HUDEP-2 (cell line): ENCODE data around the gene PALD1.
"Not testable (repeated sequence)": the region's sequence is repeated elsewhere in the genome, so short reads cannot be mapped to it uniquely, and the experiment has no call there.

Source experiments
- DNase-seq, 76 experiments: peaks; one replicate each; lab custom pipeline; 2025; ENCODE audit not compliant: unreplicated experiment in 76 of 76; lab: John Stamatoyannopoulos, UW

PALD1 gene

GRCh38 chr10:70481105-70481504, 2.5 kb downstream of the PALD1 start:
- no peak for DNase-seq

- DNase-seq: no peak
Measured at GRCh38 chr10:70481831-70482530, 3.4 kb downstream of the PALD1 start.

- no peak for DNase-seq
Measured at GRCh38 chr10:70482982-70483760, 4.6 kb downstream of the PALD1 start.

- DNase-seq: not testable (repeated sequence)
Measured at GRCh38 chr10:70483872-70484271, 5.3 kb downstream of the PALD1 start.

GRCh38 chr10:70487824-70488223, 9.3 kb downstream of the PALD1 start:
- DNase-seq: no peak

GRCh38 chr10:70490142-70490541, 11.6 kb downstream of the PALD1 start:
- DNase-seq: no peak

- no peak for DNase-seq
Measured at GRCh38 chr10:70491614-70492013, 13.0 kb downstream of the PALD1 start.

- no peak for DNase-seq
Measured at GRCh38 chr10:70492786-70493659, 14.5 kb downstream of the PALD1 start.

- no peak for DNase-seq
Measured at GRCh38 chr10:70493660-70494234, 15.2 kb downstream of the PALD1 start.

- DNase-seq: no peak
Measured at GRCh38 chr10:70494536-70494935, 16.0 kb downstream of the PALD1 start.

- DNase-seq: no peak
Measured at GRCh38 chr10:70494966-70495365, 16.4 kb downstream of the PALD1 start.

- no peak for DNase-seq
Measured at GRCh38 chr10:70495691-70496261, 17.2 kb downstream of the PALD1 start.

- no peak for DNase-seq
Measured at GRCh38 chr10:70496341-70497119, 18.0 kb downstream of the PALD1 start.

- DNase-seq: no peak
Measured at GRCh38 chr10:70497120-70497545, 18.6 kb downstream of the PALD1 start.

GRCh38 chr10:70498970-70499835, 20.6 kb downstream of the PALD1 start:
- DNase-seq: no peak

GRCh38 chr10:70499836-70500167, 21.2 kb downstream of the PALD1 start:
- DNase-seq: no peak

GRCh38 chr10:70500368-70500767, 21.8 kb downstream of the PALD1 start:
- DNase-seq: no peak

GRCh38 chr10:70500812-70501301, 22.3 kb downstream of the PALD1 start:
- DNase-seq: no peak

GRCh38 chr10:70502406-70502805, 23.8 kb downstream of the PALD1 start:
- DNase-seq: no peak
